Measurements from ENCODE around the gene ANKMY2.

GRCh38 chr7:16556359-16556758, 89.2 kb downstream of the ANKMY2 start:
- TF ChIP-seq POLR2AphosphoS5 (IDR thresholded peaks at IDR 0.05; ENCODE audit: low read depth, low read length) (no peak), POLR2A (IDR thresholded peaks at IDR 0.05; ENCODE audit: low read depth, low read length) (no peak), TAF1 (IDR thresholded peaks at IDR 0.05; ENCODE audit: borderline replicate concordance, low read depth, low read length) (no peak)
